ENCODE data around the gene DCP1B.

GRCh38 chr12:1962051-1963020 lies 41.9 kb downstream of the DCP1B start:
- TF ChIP-seq CTCF (IDR thresholded peaks at IDR 0.05), result no peak
- TF ChIP-seq POLR2A (IDR thresholded peaks at IDR 0.05), result no peak

Measured in right lobe of liver (tissue), 4 donors.